ENCODE measurements around the gene SERPINF2. TPM values are rescaled to one million over a fixed set of nuclear protein-coding genes. Genes with fewer than 3 reads are reported as not detected.
"Not testable (repeated sequence)": the region's sequence is repeated elsewhere in the genome, so short reads cannot be mapped to it uniquely, and the experiment has no call there.

Gene SERPINF2
- 0.56 and 0.66 TPM in 2 replicates for total RNA-seq (2022)
- Bru-seq, nascent RNA = percentile 20 among the genes with signal in this experiment
- BruChase-seq, experiment 1, labeled RNA remaining after a 6-hour chase = percentile 48 among the genes with signal in this experiment
- BruChase-seq, experiment 2, labeled RNA remaining after a 2-hour chase = percentile 28 among the genes with signal in this experiment
- long read RNA-seq = 0 reads

DNA sequence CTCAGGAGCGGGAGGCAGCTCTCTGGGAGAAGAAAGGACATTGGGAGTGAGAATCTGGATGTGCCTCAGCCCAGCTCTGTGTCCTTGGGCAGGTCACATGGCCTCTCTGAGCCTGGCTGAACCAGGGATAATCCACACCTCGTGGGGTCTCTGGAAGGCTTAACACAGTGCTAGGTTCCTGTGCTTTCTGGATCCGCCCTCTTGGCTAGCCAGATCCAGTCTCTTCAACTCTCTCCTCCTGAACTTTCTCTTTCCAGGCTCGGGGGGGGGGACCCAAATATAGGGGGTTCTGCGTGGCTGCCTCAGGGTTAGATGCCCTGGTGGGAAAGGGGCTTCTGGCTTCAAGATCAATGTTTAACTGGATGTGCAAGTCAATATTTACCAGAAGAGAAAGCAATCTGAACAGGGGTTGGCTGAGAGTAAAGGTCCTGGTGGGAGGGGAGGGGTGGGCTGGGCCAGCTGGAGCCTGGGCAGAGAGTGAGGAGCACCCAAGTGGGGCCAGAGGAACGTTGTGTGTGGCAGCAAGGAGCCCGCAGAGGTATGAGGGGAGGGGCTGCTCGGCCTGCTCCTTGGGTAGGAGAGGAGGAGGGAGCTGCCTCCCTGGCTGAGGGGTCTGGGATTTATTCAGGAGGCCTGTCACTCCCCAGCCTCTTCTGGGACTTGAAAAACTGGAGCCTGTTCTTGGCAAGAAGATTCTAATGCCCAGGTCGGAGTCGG lies at the start of gene SERPINF2:
Gene SERPINF2, plus strand, starts transcription at position 501 of the 717 bp plus-strand sequence. CDS start 2,125 bp downstream, outside the sequence.
- Mint-ChIP-seq H3K27me3 (ENCODE audit: insufficient read depth, unreplicated experiment) (no peaks in the 10 kb centered on the region), H3K4me1 (ENCODE audit: insufficient read depth, unreplicated experiment) (no peaks in the 10 kb centered on the region), H3K9me3 (ENCODE audit: unreplicated experiment) (no peaks in the 10 kb centered on the region), H3K36me3 (ENCODE audit: insufficient read depth, unreplicated experiment) (peaks cover 6% of the 10 kb centered on the region), H3K27ac (ENCODE audit: low read depth, unreplicated experiment) (no peak within 1 kb of the TSS), H3K4me3 (ENCODE audit: unreplicated experiment) (no peak within 1 kb of the TSS)
- no TSS peak for BruUV-seq (replicated peaks)
- ChIA-PET POLR2A (no interaction called here), CTCF (interaction anchor here (0.6 kb wide), 1 partner anchor 11 kb away, joined by 3 read pairs; no protein-coding TSS in a partner anchor)
- intact Hi-C loops (cut with micrococcal nuclease) = no loop called here
- TF ChIP-seq, protein P1, sequence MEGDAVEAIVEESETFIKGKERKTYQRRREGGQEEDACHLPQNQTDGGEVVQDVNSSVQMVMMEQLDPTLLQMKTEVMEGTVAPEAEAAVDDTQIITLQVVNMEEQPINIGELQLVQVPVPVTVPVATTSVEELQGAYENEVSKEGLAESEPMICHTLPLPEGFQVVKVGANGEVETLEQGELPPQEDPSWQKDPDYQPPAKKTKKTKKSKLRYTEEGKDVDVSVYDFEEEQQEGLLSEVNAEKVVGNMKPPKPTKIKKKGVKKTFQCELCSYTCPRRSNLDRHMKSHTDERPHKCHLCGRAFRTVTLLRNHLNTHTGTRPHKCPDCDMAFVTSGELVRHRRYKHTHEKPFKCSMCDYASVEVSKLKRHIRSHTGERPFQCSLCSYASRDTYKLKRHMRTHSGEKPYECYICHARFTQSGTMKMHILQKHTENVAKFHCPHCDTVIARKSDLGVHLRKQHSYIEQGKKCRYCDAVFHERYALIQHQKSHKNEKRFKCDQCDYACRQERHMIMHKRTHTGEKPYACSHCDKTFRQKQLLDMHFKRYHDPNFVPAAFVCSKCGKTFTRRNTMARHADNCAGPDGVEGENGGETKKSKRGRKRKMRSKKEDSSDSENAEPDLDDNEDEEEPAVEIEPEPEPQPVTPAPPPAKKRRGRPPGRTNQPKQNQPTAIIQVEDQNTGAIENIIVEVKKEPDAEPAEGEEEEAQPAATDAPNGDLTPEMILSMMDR (IDR thresholded peaks at IDR 0.05; ENCODE audit: unreplicated experiment) = no peak
- no peak for DNase-seq (ENCODE audit: unreplicated experiment)

- ChIA-PET CTCF (interaction anchor here (1.3 kb wide), 1 partner anchor 20 kb away, joined by 4 read pairs; no protein-coding TSS in a partner anchor), POLR2A (no interaction called here)
- no peak overlapping the region for H3K27ac Mint-ChIP-seq (ENCODE audit: low read depth, unreplicated experiment)
- intact Hi-C loops (cut with micrococcal nuclease) = no loop called here
- no peaks in the 10 kb centered on the region for H3K36me3 Mint-ChIP-seq (ENCODE audit: insufficient read depth, unreplicated experiment)
- peaks cover 7% of the 10 kb centered on the region for H3K9me3 Mint-ChIP-seq (ENCODE audit: unreplicated experiment)
- no TSS peak for BruUV-seq (replicated peaks)
- H3K4me1 Mint-ChIP-seq (ENCODE audit: insufficient read depth, unreplicated experiment) = peaks cover 5% of the 10 kb centered on the region
- no peaks in the 10 kb centered on the region for H3K27me3 Mint-ChIP-seq (ENCODE audit: insufficient read depth, unreplicated experiment)
- DNase-seq (ENCODE audit: unreplicated experiment) = no peak
- H3K4me3 Mint-ChIP-seq (ENCODE audit: unreplicated experiment) = no peak overlapping the region
- TF ChIP-seq, protein P1 (IDR thresholded peaks at IDR 0.05; ENCODE audit: unreplicated experiment) = no peak
Measured at GRCh38 chr17:1693339-1693738, 49.3 kb upstream of the SERPINF2 start.

GRCh38 chr17:1695365-1695764 lies 47.3 kb upstream of the SERPINF2 start:
- no TSS peak for BruUV-seq (replicated peaks)
- H3K9me3 Mint-ChIP-seq (ENCODE audit: unreplicated experiment) = peaks cover 7% of the 10 kb centered on the region
- ChIA-PET POLR2A (no interaction called here), CTCF (no interaction called here)
- no peak overlapping the region for H3K4me3 Mint-ChIP-seq (ENCODE audit: unreplicated experiment)
- H3K27me3 Mint-ChIP-seq (ENCODE audit: insufficient read depth, unreplicated experiment) = no peaks in the 10 kb centered on the region
- DNase-seq (ENCODE audit: unreplicated experiment) = no peak
- TF ChIP-seq, protein P1 (IDR thresholded peaks at IDR 0.05; ENCODE audit: unreplicated experiment) = no peak
- H3K4me1 Mint-ChIP-seq (ENCODE audit: insufficient read depth, unreplicated experiment) = peaks cover 5% of the 10 kb centered on the region
- H3K27ac Mint-ChIP-seq (ENCODE audit: low read depth, unreplicated experiment) = no peak overlapping the region
- intact Hi-C loops (cut with micrococcal nuclease) = no loop called here
- no peaks in the 10 kb centered on the region for H3K36me3 Mint-ChIP-seq (ENCODE audit: insufficient read depth, unreplicated experiment)

DNA sequence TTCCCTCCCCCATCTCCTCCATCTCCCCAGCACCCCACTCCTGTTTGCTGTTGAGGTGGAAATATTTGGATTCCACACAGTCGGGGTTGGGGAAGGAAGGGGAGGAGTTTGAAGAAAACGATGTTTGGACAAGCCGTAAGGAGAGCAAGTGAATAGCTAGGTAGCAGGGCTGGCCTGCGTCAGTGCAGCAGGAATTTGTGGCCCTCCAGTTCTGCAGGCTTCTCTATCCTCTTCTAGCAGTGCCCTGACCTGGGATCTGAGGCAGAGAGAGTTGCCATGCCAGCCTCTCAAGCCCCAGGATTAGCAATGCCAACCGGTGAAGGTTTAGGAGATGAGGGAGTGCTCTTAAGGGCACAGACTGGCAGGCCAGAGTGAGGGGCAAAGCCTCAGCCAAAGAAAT lies 45.0 kb upstream of the SERPINF2 start:
- CTCF ChIA-PET = no interaction called here
- Mint-ChIP-seq H3K4me1 (ENCODE audit: insufficient read depth, unreplicated experiment) (peaks cover 5% of the 10 kb centered on the region), H3K36me3 (ENCODE audit: insufficient read depth, unreplicated experiment) (no peaks in the 10 kb centered on the region), H3K4me3 (ENCODE audit: unreplicated experiment) (no peak overlapping the region), H3K9me3 (ENCODE audit: unreplicated experiment) (no peaks in the 10 kb centered on the region), H3K27me3 (ENCODE audit: insufficient read depth, unreplicated experiment) (no peaks in the 10 kb centered on the region), H3K27ac (ENCODE audit: low read depth, unreplicated experiment) (no peak overlapping the region)
- no TSS peak for BruUV-seq (replicated peaks)
- POLR2A ChIA-PET = no interaction called here
- TF ChIP-seq, protein P1 (IDR thresholded peaks at IDR 0.05; ENCODE audit: unreplicated experiment) = no peak
- no peak for DNase-seq (ENCODE audit: unreplicated experiment)
- intact Hi-C loops (cut with micrococcal nuclease) = no loop called here

DNA sequence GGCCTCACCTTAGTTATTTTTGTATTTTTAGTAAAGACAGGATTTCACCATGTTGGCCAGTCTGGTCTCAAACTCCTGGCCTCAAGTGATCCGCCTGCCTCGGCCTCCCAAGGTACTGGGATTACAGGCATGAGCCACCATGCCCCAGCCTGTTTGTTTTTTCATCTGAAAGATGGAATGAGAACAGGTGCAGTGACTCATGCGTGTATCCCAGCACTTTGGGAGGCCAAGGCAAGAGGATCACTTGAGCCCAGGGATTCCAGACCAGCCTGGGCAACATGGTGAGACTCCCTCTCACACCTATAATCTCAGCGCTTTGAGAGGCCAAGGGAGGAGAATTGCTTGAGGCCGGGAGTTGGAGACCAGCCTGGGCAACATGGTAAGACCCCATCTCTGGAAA lies 42.8 kb upstream of the SERPINF2 start:
- BruUV-seq (replicated peaks); H3K27ac Mint-ChIP-seq (ENCODE audit: low read depth, unreplicated experiment); CTCF ChIA-PET: not testable (repeated sequence)

More for the DNA sequence above, 42.8 kb upstream of the SERPINF2 start:
- intact Hi-C loops (cut with micrococcal nuclease); H3K4me3 Mint-ChIP-seq (ENCODE audit: unreplicated experiment); DNase-seq (ENCODE audit: unreplicated experiment); H3K27me3 Mint-ChIP-seq (ENCODE audit: insufficient read depth, unreplicated experiment); H3K36me3 Mint-ChIP-seq (ENCODE audit: insufficient read depth, unreplicated experiment); POLR2A ChIA-PET; H3K4me1 Mint-ChIP-seq (ENCODE audit: insufficient read depth, unreplicated experiment); H3K9me3 Mint-ChIP-seq (ENCODE audit: unreplicated experiment): not testable (repeated sequence)

Measured in MCF 10A (cell line).